SU-DHL-6 (cell line): ENCODE data around the gene PDCD4.

Experiments used
- EZH2phosphoT487 ChIP-seq: fragments of 200-600 bp; sonication (generic), shearing (Covaris generic); conservative IDR thresholded peaks from 2 replicates; pipeline ENCODE4 v1.6.1; 2018; ENCODE audit warnings: mild to moderate bottlenecking, antibody characterized with exemption, low read length, moderate library complexity, mixed read lengths
- TF ChIP-seq, protein P1 (sequence below): fragments of 200-600 bp; sonication (generic); IDR thresholded peaks from one replicate; pipeline ENCODE4 v1.5.1; 2017; ENCODE audit warnings: antibody characterized with exemption, mild to moderate bottlenecking, low read length, moderate library complexity; ENCODE audit not compliant: insufficient read depth, poor library complexity, severe bottlenecking

DNA sequence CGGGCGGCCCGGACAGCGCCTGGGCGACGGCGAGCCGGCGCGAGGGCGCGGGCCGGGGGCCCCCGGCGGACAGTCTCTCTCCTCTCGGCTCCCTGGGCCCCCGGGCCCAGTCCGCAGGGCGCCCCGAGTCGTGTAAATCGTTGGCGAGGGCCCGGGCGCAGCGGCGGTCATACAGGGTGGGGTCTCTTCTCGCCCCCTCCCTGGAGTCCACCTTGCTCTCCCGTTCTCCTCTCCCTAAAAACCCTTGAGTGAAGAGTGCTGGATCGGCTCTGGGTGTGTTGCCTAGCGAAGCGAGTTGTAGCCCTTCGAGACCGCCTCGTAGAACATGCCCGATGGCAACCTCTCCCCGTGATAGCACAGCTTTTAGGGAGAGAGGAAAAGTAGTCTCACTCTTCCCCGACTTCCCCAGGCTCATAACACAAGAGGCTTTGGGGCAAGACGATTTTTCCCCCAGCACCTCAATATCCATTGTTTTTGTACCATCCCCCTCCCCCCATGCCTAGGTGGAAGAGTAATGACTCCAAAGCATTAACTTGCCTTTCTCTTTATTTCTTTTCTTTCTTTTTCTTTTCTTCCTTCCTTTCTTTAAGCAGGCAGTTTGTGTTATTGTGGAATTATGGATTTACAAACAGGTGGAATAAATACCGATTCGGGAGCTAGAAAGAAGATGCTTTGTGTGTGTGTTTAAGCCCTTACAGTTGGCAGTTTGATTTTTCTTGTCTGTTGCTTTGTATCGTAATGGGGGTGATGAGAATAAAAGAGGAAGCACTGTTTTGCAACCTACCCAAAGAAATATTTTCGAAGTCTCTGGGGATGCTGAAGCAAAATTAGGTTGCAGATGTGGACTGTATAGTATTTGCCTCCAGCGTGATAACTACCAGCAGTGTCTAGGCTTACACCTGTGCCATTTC lies 48.5 kb downstream of the PDCD4 start:
- TF ChIP-seq, protein P1, sequence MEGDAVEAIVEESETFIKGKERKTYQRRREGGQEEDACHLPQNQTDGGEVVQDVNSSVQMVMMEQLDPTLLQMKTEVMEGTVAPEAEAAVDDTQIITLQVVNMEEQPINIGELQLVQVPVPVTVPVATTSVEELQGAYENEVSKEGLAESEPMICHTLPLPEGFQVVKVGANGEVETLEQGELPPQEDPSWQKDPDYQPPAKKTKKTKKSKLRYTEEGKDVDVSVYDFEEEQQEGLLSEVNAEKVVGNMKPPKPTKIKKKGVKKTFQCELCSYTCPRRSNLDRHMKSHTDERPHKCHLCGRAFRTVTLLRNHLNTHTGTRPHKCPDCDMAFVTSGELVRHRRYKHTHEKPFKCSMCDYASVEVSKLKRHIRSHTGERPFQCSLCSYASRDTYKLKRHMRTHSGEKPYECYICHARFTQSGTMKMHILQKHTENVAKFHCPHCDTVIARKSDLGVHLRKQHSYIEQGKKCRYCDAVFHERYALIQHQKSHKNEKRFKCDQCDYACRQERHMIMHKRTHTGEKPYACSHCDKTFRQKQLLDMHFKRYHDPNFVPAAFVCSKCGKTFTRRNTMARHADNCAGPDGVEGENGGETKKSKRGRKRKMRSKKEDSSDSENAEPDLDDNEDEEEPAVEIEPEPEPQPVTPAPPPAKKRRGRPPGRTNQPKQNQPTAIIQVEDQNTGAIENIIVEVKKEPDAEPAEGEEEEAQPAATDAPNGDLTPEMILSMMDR, result no peak
- TF ChIP-seq EZH2phosphoT487, result no peak
